ENCODE measurements around the gene TRIM4.

- TF ChIP-seq, protein P1, sequence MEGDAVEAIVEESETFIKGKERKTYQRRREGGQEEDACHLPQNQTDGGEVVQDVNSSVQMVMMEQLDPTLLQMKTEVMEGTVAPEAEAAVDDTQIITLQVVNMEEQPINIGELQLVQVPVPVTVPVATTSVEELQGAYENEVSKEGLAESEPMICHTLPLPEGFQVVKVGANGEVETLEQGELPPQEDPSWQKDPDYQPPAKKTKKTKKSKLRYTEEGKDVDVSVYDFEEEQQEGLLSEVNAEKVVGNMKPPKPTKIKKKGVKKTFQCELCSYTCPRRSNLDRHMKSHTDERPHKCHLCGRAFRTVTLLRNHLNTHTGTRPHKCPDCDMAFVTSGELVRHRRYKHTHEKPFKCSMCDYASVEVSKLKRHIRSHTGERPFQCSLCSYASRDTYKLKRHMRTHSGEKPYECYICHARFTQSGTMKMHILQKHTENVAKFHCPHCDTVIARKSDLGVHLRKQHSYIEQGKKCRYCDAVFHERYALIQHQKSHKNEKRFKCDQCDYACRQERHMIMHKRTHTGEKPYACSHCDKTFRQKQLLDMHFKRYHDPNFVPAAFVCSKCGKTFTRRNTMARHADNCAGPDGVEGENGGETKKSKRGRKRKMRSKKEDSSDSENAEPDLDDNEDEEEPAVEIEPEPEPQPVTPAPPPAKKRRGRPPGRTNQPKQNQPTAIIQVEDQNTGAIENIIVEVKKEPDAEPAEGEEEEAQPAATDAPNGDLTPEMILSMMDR (IDR thresholded peaks at IDR 0.05; ENCODE audit: insufficient read depth, low read length, poor library complexity, severe bottlenecking): no peak
- TF ChIP-seq EZH2phosphoT487 (conservative IDR thresholded peaks at IDR 0.05; ENCODE audit: low read length): no peak
Measured at GRCh38 chr7:99868246-99868645, 51.1 kb downstream of the TRIM4 start.
